ENCODE measurements around the gene LMNTD2. TPM values are rescaled to one million over a fixed set of nuclear protein-coding genes. Genes with fewer than 3 reads are reported as not detected.

Gene LMNTD2
- total and polyA plus RNA-seq, 2 of the 13 experiments (the other 11 are each of a cell fraction or from before 2014, with no cell fraction given) = 1.1 to 3.1 TPM

GRCh38 chr11:597166-597725 is 36.7 kb upstream of the LMNTD2 start (continued):
- TF ChIP-seq, protein P1, sequence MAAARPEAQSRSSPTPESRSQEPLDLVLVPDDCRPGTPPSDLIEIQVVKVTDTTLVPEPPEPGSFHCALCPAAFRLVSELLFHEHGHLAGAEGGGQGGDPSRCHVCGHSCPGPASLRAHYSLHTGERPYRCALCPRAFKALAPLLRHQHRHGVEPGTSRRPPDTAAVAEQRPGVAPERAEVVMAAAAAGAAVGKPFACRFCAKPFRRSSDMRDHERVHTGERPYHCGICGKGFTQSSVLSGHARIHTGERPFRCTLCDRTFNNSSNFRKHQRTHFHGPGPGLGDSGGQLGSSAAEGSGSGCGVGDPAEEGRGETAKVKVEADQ (CRISPR knock-in tag; IDR thresholded peaks at IDR 0.05; ENCODE audit: borderline replicate concordance) = no peak

- Histone ChIP-seq H3K4me1 (ENCODE audit: insufficient read depth, low read length) (peaks cover 12% of the 10 kb centered on the region), H2AFZ (ENCODE audit: low read length) (no peak overlapping the region), H3K9ac (ENCODE audit: insufficient read depth, low read depth, low read length) (no peak overlapping the region), H3K27me3 (ENCODE audit: control insufficient read depth in 1 of 2, insufficient read depth in 2 of 2, low read length in 2 of 2) (no peaks in the 10 kb centered on the region), H3K36me3 (replicated peaks in 1 of 2; ENCODE audit: control insufficient read depth in 1 of 2, insufficient read depth in 2 of 2, low read length in 2 of 2) (peaks cover 48 to 84% of the 10 kb centered on the region in 2 experiments), H3K4me3 (replicated peaks in 1 of 3; ENCODE audit: insufficient read depth in 1 of 3, low read depth in 2 of 3, low read length in 3 of 3) (no peak overlapping the region), H3K79me2 (ENCODE audit: insufficient read depth, low read length) (peaks cover 5% of the 10 kb centered on the region), H3K27ac (ENCODE audit: extremely low read length, insufficient read depth, low read length) (no peak overlapping the region), H3K4me2 (ENCODE audit: low read depth, low read length) (no peak overlapping the region), H3K9me3 (ENCODE audit: low read length) (no peaks in the 10 kb centered on the region), H4K20me1 (ENCODE audit: insufficient read depth, low read length) (peaks cover 4% of the 10 kb centered on the region; the same call in 1 of the 2 replicates)
- CTCF ChIA-PET (ENCODE audit: low intra/inter-chr PET ratio, low total read pairs) = no interaction called here
- WGBS (ENCODE audit: low lambda C conversion rate) = 98% methylated on average over 5 of the region's 10 CpGs
- in situ Hi-C loops (cut with HindIII; ENCODE audit: extremely low pct_ligation_motif_present, low pct_unique_long_range_greater_than_20kb) (loop anchor here (5.0 kb wide), 1 partner anchor 39 kb away; no protein-coding TSS in a partner anchor), intact Hi-C loops (cut with micrococcal nuclease; ENCODE audit: unreplicated experiment) (no loop called here)
- POLR2A ChIA-PET = no interaction called here
- FAIRE-seq (no peak), ATAC-seq (no peak), DNase-seq (ENCODE audit: low spot score) (no peak)
- no peak for TF ChIP-seq PRMT3 (CRISPR knock-in tag; IDR thresholded peaks at IDR 0.05; ENCODE audit: borderline replicate concordance, low read depth)
- TF ChIP-seq ETS1 (CRISPR knock-in tag; IDR thresholded peaks at IDR 0.05) = no peak
- TF ChIP-seq ZNF782 (CRISPR knock-in tag; IDR thresholded peaks at IDR 0.05; ENCODE audit: borderline replicate concordance) = no peak
- TF ChIP-seq TBX2 (CRISPR knock-in tag; IDR thresholded peaks at IDR 0.05; ENCODE audit: borderline replicate concordance) = no peak
- TF ChIP-seq, protein P2, sequence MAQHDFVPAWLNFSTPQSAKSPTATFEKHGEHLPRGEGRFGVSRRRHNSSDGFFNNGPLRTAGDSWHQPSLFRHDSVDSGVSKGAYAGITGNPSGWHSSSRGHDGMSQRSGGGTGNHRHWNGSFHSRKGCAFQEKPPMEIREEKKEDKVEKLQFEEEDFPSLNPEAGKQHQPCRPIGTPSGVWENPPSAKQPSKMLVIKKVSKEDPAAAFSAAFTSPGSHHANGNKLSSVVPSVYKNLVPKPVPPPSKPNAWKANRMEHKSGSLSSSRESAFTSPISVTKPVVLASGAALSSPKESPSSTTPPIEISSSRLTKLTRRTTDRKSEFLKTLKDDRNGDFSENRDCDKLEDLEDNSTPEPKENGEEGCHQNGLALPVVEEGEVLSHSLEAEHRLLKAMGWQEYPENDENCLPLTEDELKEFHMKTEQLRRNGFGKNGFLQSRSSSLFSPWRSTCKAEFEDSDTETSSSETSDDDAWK (CRISPR knock-in tag; IDR thresholded peaks at IDR 0.05) = no peak
- no peak for TF ChIP-seq ZNF879 (CRISPR knock-in tag; IDR thresholded peaks at IDR 0.05)
- TF ChIP-seq KMT2A (CRISPR knock-in tag; IDR thresholded peaks at IDR 0.05) = no peak
- TF ChIP-seq ZNF672 (CRISPR knock-in tag; IDR thresholded peaks at IDR 0.05) = no peak
- TF ChIP-seq, protein P3, sequence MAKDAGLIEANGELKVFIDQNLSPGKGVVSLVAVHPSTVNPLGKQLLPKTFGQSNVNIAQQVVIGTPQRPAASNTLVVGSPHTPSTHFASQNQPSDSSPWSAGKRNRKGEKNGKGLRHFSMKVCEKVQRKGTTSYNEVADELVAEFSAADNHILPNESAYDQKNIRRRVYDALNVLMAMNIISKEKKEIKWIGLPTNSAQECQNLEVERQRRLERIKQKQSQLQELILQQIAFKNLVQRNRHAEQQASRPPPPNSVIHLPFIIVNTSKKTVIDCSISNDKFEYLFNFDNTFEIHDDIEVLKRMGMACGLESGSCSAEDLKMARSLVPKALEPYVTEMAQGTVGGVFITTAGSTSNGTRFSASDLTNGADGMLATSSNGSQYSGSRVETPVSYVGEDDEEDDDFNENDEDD (CRISPR knock-in tag; IDR thresholded peaks at IDR 0.05; ENCODE audit: borderline replicate concordance) = no peak
- TF ChIP-seq XRCC5 (optimal IDR thresholded peaks at IDR 0.05; ENCODE audit: low read length) = no peak
- TF ChIP-seq FOXA1 (IDR thresholded peaks at IDR 0.05) = no peak
- no peak for TF ChIP-seq FOXA1 (CRISPR knock-in tag; IDR thresholded peaks at IDR 0.05)
- TF ChIP-seq ZBED4 (CRISPR knock-in tag; IDR thresholded peaks at IDR 0.05; ENCODE audit: borderline replicate concordance) = no peak
- BruUV-seq (replicated peaks) = no TSS peak
These were observed 35.8 kb upstream of the LMNTD2 start for GRCh38 chr11:596374-596773.

All from HepG2 (cell line).